A549 treated with AZD2906 at 1 μM for 4 hours (cell line): Measurements from ENCODE around the gene RHOXF1. TPM values are rescaled to one million over a fixed set of nuclear protein-coding genes. Genes with fewer than 3 reads are reported as not detected.

Experiments
- total RNA-seq: library from RNA; stranded (reverse); fragments of 200-300 nt; extraction: Qiagen RNA extraction; gene quantifications from 5 replicates; pipeline ENCODE4 v1.2.3, GENCODE V29; 2022

The RHOXF1 gene
- not detected in 5 replicates for total RNA-seq

DNA sequence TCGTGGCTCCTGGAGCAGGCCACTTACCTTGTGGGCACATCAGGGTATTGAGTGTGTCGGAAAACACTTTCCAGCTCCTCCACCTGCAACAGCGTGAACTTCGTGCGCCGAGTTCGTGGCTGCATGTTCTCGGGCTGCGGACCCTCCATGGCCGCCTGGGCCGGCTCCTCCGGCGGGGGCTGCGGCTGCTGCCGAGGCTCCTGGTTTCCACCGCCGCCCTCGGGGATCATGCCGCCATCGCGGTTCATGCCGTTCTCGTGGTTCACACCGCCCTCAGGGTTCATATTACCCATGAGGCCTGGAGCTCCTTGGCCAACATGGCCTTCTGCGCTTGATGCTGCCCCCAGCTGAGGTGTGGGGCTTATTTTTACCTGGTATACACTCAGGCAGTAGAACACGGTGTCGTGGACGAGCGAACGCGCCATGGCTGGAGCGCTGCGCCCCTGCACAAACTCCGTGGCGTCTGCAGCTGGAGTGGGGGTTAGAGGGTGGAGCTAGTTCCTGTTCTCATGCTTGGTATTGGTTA is at the start of gene RHOXF1:
Gene RHOXF1, minus strand, starts transcription at position 476 of the 526 bp plus-strand sequence. Its CDS starts 51 bp downstream, at position 425.

GRCh38 chrX:120158313-120158712 is 42.6 kb upstream of the RHOXF1 start, which contains the start of gene RHOXF2:
Gene RHOXF2, plus strand, starts transcription at chrX:120158613. Its CDS starts 138 bp downstream, at chrX:120158751.

DNA sequence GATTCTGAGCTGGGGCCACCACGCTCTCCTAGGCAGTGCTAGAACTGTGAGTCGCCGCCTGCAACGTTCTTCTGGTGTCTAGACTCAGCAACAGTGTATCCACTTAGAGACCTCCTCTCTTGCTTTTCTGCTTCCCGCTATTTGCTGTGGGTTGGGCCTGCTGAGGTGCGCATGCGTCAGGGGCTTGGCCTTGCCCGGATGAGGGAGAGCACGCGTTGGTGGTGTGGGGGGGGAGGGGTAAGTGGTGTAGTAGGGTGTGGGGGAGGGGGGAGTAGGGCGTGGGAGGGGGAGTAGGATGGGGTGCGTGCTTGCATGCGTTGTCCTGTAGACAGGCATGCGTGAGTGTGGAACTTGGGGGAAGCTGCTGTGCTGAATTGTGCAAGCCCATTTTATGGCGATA is 38.1 kb downstream of the RHOXF1 start, which contains the start of gene RHOXF2B:
Gene RHOXF2B, minus strand, starts transcription at position 101 of the 400 bp plus-strand sequence. CDS start 138 bp downstream, outside the sequence.

Other genes with a start within 250 kb of the RHOXF1 start
- 29.8 to 32.3 TPM (median 31.0 TPM) in 5 replicates for gene RNF113A, start 244.2 kb downstream of the RHOXF1 start, total RNA-seq
- gene NDUFA1, start 244.1 kb downstream of the RHOXF1 start, total RNA-seq, result 220 to 295 TPM (median 248 TPM) in 5 replicates
- gene AKAP14, start 220.0 kb downstream of the RHOXF1 start, total RNA-seq, result 0.08 TPM in 1 of 5 replicates, not detected in the others
- 6.8 to 7.8 TPM (median 7.0 TPM) in 5 replicates for gene NKAP, start 172.2 kb downstream of the RHOXF1 start, total RNA-seq
- gene RHOXF2B, start 38.2 kb downstream of the RHOXF1 start, total RNA-seq, result not detected in 5 replicates
- gene RHOXF2, start 42.7 kb upstream of the RHOXF1 start, total RNA-seq, result not detected in 5 replicates
- gene ZBTB33, start 134.9 kb upstream of the RHOXF1 start, total RNA-seq, result 7.9 to 12.2 TPM (median 11.0 TPM) in 5 replicates
- 0.34 to 0.54 TPM (median 0.50 TPM) in 5 replicates for gene TMEM255A, start 195.5 kb upstream of the RHOXF1 start, total RNA-seq
- not detected in 5 replicates for gene ATP1B4, start 246.2 kb upstream of the RHOXF1 start, total RNA-seq